HepG2 (cell line): ENCODE measurements around the gene METTL15.

Source experiments
- ATF2 ChIP-seq: sonication (generic); formaldehyde crosslinking; IDR thresholded peaks from 2 replicates; pipeline ENCODE4 v1.4.0; 2020; ENCODE audit warnings: missing genetic modification reagents
- CTCF ChIP-seq: sonication (generic); formaldehyde crosslinking; IDR thresholded peaks from 2 replicates; pipeline ENCODE4 v1.5.0; 2020; ENCODE audit warnings: mild to moderate bottlenecking, missing genetic modification reagents, moderate library complexity
- EP300 ChIP-seq, 3 experiments: sonication (generic) in 1 of 3; formaldehyde crosslinking in 1 of 3; IDR thresholded peaks; 2 replicates each; pipeline versions ENCODE4 v1.5.1 to v1.6.1; 2011 to 2020; ENCODE audit warnings: low read depth in 2 of 3, low read length in 2 of 3, borderline replicate concordance in 1 of 3, improper control_type of control experiment in 1 of 3, mild to moderate bottlenecking in 1 of 3, missing genetic modification reagents in 1 of 3, moderate library complexity in 1 of 3
- HNF1A ChIP-seq, 2 experiments: sonication (generic) in 1 of 2; formaldehyde crosslinking in 1 of 2; IDR thresholded peaks; 2 replicates each; pipeline versions ENCODE4 v1.4.0 to v1.6.1; 2016 to 2020; ENCODE audit warnings: borderline replicate concordance in 1 of 2, low read depth in 1 of 2, mild to moderate bottlenecking in 1 of 2, missing genetic modification reagents in 1 of 2
- KLF12 ChIP-seq: sonication (generic); formaldehyde crosslinking; IDR thresholded peaks from 2 replicates; pipeline ENCODE4 v1.4.0; 2020; ENCODE audit warnings: missing genetic modification reagents, borderline replicate concordance
- NR2F2 ChIP-seq: IDR thresholded peaks from 2 replicates; pipeline ENCODE4 v1.6.1; 2012; ENCODE audit warnings: low read depth, inconsistent platforms, borderline replicate concordance
- NR3C1 ChIP-seq: sonication (generic); formaldehyde crosslinking; IDR thresholded peaks from 2 replicates; pipeline ENCODE4 v1.4.0; 2020; ENCODE audit warnings: missing genetic modification reagents
- PBX3 ChIP-seq: sonication (generic); formaldehyde crosslinking; IDR thresholded peaks from 2 replicates; pipeline ENCODE4 v1.8.1; 2023; ENCODE audit warnings: missing genetic modification reagents, inconsistent platforms, borderline replicate concordance
- RFX5 ChIP-seq: IDR thresholded peaks from 2 replicates; pipeline ENCODE4 v1.6.1; 2011; ENCODE audit warnings: low read depth, low read length, improper control_type of control experiment
- SOX6 ChIP-seq, 2 experiments: fragments of 450-650 bp in 1 of 2; sonication (generic) in 1 of 2; formaldehyde crosslinking in 1 of 2; IDR thresholded peaks; 2 replicates each; pipeline versions ENCODE4 v1.4.0 to v1.6.1; 2017 to 2020; ENCODE audit warnings: antibody characterized with exemption in 1 of 2, mild to moderate bottlenecking in 1 of 2, missing genetic modification reagents in 1 of 2
- TAF1 ChIP-seq: sonication (generic); formaldehyde crosslinking; IDR thresholded peaks from 2 replicates; pipeline ENCODE4 v1.4.0; 2020; ENCODE audit warnings: missing genetic modification reagents
- ZBTB26 ChIP-seq: IDR thresholded peaks from 2 replicates; pipeline ENCODE4 v1.6.1; 2016; ENCODE audit warnings: missing compliant biosample characterization, missing genetic modification reagents, borderline replicate concordance
- ZNF432 ChIP-seq: sonication (generic); formaldehyde crosslinking; IDR thresholded peaks from 2 replicates; pipeline ENCODE4 v1.5.0; 2020; ENCODE audit warnings: missing genetic modification reagents, mild to moderate bottlenecking, borderline replicate concordance

- TF ChIP-seq PBX3 (CRISPR knock-in tag) (no peak), KLF12 (CRISPR knock-in tag) (no peak), ATF2 (CRISPR knock-in tag) (no peak), NR3C1 (no peak), TAF1 (CRISPR knock-in tag) (no peak), ZBTB26 (no peak), NR2F2 (no peak), ZNF432 (no peak), HNF1A (IDR thresholded peaks at IDR 0.05; ENCODE audit: low read depth) (no peak), HNF1A (CRISPR knock-in tag; IDR thresholded peaks at IDR 0.05; ENCODE audit: borderline replicate concordance) (no peak), CTCF (CRISPR knock-in tag) (no peak), EP300 (IDR thresholded peaks at IDR 0.05; ENCODE audit: low read depth in 2 of 2, low read length in 2 of 2) (no peak), EP300 (CRISPR knock-in tag; IDR thresholded peaks at IDR 0.05; ENCODE audit: borderline replicate concordance) (no peak), RFX5 (no peak), SOX6 (IDR thresholded peaks at IDR 0.05) (no peak), SOX6 (CRISPR knock-in tag; IDR thresholded peaks at IDR 0.05) (no peak)
Measured at GRCh38 chr11:28337701-28338100, 229.5 kb downstream of the METTL15 start.
